Measurements from ENCODE around the gene SPIRE1.

Gene SPIRE1

GRCh38 chr18:12657684-12658425, at the start of gene SPIRE1:
SPIRE1 (minus strand) TSS chr18:12658107; CDS start chr18:12657866, 241 bp downstream.
- DNase-seq: peak; percentile 50

GRCh38 chr18:12703664-12704063, 45.8 kb upstream of the SPIRE1 start:
- no peak for DNase-seq

- DNase-seq: no peak
These were observed 45.2 kb upstream of the SPIRE1 start for GRCh38 chr18:12703096-12703567.

- DNase-seq: peak; percentile 83
These were observed 44.6 kb upstream of the SPIRE1 start, which contains the start of the genes CEP76 and PSMG2 for GRCh38 chr18:12702221-12703095. CEP76 (minus strand) TSS chr18:12702723; CDS start chr18:12702548, 175 bp downstream. PSMG2 (plus strand) TSS chr18:12703042; CDS start chr18:12703108, 66 bp downstream.

- DNase-seq: no peak
These were observed 43.3 kb upstream of the SPIRE1 start for GRCh38 chr18:12701161-12701560.

GRCh38 chr18:12699747-12700146, 41.8 kb upstream of the SPIRE1 start:
- no peak for DNase-seq

GRCh38 chr18:12694032-12694431, 36.1 kb upstream of the SPIRE1 start:
- DNase-seq: no peak

- no peak for DNase-seq
These were observed 34.3 kb upstream of the SPIRE1 start for GRCh38 chr18:12692206-12692605.

GRCh38 chr18:12689256-12689850, 31.4 kb upstream of the SPIRE1 start:
- no peak for DNase-seq

GRCh38 chr18:12686100-12686499, 28.2 kb upstream of the SPIRE1 start:
- no peak for DNase-seq

GRCh38 chr18:12679183-12679786, 21.4 kb upstream of the SPIRE1 start:
- DNase-seq: no peak

- no peak for DNase-seq
These were observed 10.1 kb upstream of the SPIRE1 start for GRCh38 chr18:12668041-12668440.

- no peak for DNase-seq
These were observed 2.1 kb upstream of the SPIRE1 start for GRCh38 chr18:12659904-12660605.

- peak; percentile 48 for DNase-seq
These were observed 675 bp upstream of the SPIRE1 start for GRCh38 chr18:12658426-12659138.

- peak; percentile 55 for DNase-seq
These were observed 796 bp downstream of the SPIRE1 start for GRCh38 chr18:12656938-12657683.

GRCh38 chr18:12656605-12656937, 1.3 kb downstream of the SPIRE1 start:
- DNase-seq: no peak

GRCh38 chr18:12654971-12655370, 2.9 kb downstream of the SPIRE1 start:
- no peak for DNase-seq

- DNase-seq: no peak
These were observed 5.0 kb downstream of the SPIRE1 start for GRCh38 chr18:12652861-12653401.

- no peak for DNase-seq
These were observed 6.3 kb downstream of the SPIRE1 start for GRCh38 chr18:12651651-12652050.

- no peak for DNase-seq
These were observed 10.1 kb downstream of the SPIRE1 start for GRCh38 chr18:12647773-12648172.
